ENCODE data around the gene ISM1. TPM values are rescaled to one million over a fixed set of nuclear protein-coding genes. Genes with fewer than 3 reads are reported as not detected.

Gene ISM1
- total and polyA plus RNA-seq, 4 donors = 6.0 to 11.6 (median 9.3) TPM

DNA sequence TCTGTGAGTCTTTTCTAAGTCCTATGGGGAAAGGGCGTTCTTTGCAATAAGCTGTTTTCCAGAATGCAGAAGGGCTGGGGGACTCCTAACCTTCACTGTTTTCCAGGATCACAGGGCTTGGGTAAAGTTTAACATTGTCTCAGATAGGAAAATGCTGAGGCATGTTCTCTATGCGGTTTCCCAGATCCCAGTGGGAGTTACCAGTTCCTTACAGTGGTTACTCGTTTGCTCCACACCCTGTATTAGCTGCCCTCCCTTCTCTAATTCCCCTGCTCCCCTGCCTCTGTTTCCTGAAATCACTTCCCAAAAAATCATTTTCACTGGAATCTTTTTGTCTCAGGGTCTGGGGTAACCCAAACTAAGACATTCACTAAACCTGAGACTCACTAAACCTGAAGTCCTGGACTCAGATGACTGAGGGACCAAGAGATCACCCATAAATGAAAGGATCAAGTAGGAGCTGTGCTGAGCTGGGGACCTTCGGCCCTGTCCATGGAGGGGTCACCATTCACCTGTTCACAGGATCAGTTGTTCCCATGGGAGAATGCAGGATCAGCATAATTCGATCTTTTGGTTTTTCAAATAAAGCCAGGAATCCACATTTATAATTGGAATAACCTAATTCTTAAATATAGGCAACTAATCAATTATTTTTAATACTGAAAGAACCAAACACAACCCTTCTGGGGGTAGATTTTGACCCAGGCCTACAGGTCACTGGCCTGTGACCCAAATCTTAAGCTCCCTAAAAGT, 76.2 kb downstream of the ISM1 start:
- WGBS (ENCODE audit: insufficient coverage) = 81% methylated on average over 4 of the region's 5 CpGs
- Histone ChIP-seq H3K36me3 (ENCODE audit: control insufficient read depth, insufficient read depth, low read length) (peaks cover 9% of the 10 kb centered on the region), H3K27ac (ENCODE audit: low read depth, low read length) (no peak overlapping the region), H3K27me3 (ENCODE audit: control insufficient read depth, insufficient read depth, low read length) (no peaks in the 10 kb centered on the region), H3K4me1 (ENCODE audit: control insufficient read depth, insufficient read depth, low read length) (no peaks in the 10 kb centered on the region), H3K9me3 (ENCODE audit: control insufficient read depth, insufficient read depth, low read length) (no peaks in the 10 kb centered on the region), H3K4me3 (ENCODE audit: low read depth, low read length) (no peak overlapping the region)
- no peak for DNase-seq (ENCODE audit: low read depth in 4 of 6, low spot score in 6 of 6)

- no peaks in the 10 kb centered on the region for H3K4me1 ChIP-seq (ENCODE audit: control insufficient read depth, insufficient read depth, low read length)
- H3K27ac ChIP-seq (ENCODE audit: low read depth, low read length) = no peak overlapping the region
- H3K36me3 ChIP-seq (ENCODE audit: control insufficient read depth, insufficient read depth, low read length) = peaks cover 9% of the 10 kb centered on the region
- no peak for DNase-seq (ENCODE audit: low read depth in 4 of 6, low spot score in 6 of 6)
- no peaks in the 10 kb centered on the region for H3K9me3 ChIP-seq (ENCODE audit: control insufficient read depth, insufficient read depth, low read length)
- 93% methylated on average over 29 of the region's 29 CpGs for WGBS (ENCODE audit: insufficient coverage)
- H3K27me3 ChIP-seq (ENCODE audit: control insufficient read depth, insufficient read depth, low read length) = no peaks in the 10 kb centered on the region
- H3K4me3 ChIP-seq (ENCODE audit: low read depth, low read length) = no peak overlapping the region
Observed at GRCh38 chr20:13298692-13299373, 77.8 kb downstream of the ISM1 start.

GRCh38 chr20:13299401-13299800, 78.3 kb downstream of the ISM1 start:
- H3K36me3 ChIP-seq (ENCODE audit: control insufficient read depth, insufficient read depth, low read length) = peaks cover 9% of the 10 kb centered on the region
- H3K4me1 ChIP-seq (ENCODE audit: control insufficient read depth, insufficient read depth, low read length) = no peaks in the 10 kb centered on the region
- 93% methylated on average over 9 of the region's 18 CpGs for WGBS (ENCODE audit: insufficient coverage)
- no peaks in the 10 kb centered on the region for H3K27me3 ChIP-seq (ENCODE audit: control insufficient read depth, insufficient read depth, low read length)
- H3K27ac ChIP-seq (ENCODE audit: low read depth, low read length) = no peak overlapping the region
- no peak overlapping the region for H3K4me3 ChIP-seq (ENCODE audit: low read depth, low read length)
- no peaks in the 10 kb centered on the region for H3K9me3 ChIP-seq (ENCODE audit: control insufficient read depth, insufficient read depth, low read length)
- no peak for DNase-seq (ENCODE audit: low read depth in 4 of 6, low spot score in 6 of 6)

DNA sequence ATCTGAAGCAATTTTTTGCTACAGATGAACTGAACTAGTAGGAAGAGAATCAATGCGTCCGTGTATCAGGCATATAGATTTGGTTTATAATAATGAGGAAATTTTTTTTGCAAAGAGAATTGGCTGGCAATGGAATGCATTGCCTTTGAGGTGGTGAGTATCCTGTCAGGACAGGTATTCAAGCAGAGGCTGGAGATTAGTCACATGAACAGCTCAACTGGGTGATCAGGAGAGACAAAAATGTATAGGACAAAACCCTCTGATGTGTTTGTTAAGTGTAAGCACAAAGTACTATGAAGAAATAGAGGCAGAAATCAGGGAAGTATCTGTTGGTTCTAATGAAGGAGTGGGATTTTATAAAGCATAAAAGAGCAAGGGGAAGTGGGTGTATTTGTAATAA, 80.5 kb downstream of the ISM1 start:
- Histone ChIP-seq H3K9me3 (ENCODE audit: control insufficient read depth, insufficient read depth, low read length) (no peaks in the 10 kb centered on the region), H3K36me3 (ENCODE audit: control insufficient read depth, insufficient read depth, low read length) (peaks cover 9% of the 10 kb centered on the region), H3K27me3 (ENCODE audit: control insufficient read depth, insufficient read depth, low read length) (no peaks in the 10 kb centered on the region), H3K4me1 (ENCODE audit: control insufficient read depth, insufficient read depth, low read length) (no peaks in the 10 kb centered on the region), H3K27ac (ENCODE audit: low read depth, low read length) (no peak overlapping the region), H3K4me3 (ENCODE audit: low read depth, low read length) (no peak overlapping the region)
- 100% methylated on average over 2 of the region's 2 CpGs for WGBS (ENCODE audit: insufficient coverage)
- DNase-seq (ENCODE audit: low read depth in 4 of 6, low spot score in 6 of 6) = no peak

DNA sequence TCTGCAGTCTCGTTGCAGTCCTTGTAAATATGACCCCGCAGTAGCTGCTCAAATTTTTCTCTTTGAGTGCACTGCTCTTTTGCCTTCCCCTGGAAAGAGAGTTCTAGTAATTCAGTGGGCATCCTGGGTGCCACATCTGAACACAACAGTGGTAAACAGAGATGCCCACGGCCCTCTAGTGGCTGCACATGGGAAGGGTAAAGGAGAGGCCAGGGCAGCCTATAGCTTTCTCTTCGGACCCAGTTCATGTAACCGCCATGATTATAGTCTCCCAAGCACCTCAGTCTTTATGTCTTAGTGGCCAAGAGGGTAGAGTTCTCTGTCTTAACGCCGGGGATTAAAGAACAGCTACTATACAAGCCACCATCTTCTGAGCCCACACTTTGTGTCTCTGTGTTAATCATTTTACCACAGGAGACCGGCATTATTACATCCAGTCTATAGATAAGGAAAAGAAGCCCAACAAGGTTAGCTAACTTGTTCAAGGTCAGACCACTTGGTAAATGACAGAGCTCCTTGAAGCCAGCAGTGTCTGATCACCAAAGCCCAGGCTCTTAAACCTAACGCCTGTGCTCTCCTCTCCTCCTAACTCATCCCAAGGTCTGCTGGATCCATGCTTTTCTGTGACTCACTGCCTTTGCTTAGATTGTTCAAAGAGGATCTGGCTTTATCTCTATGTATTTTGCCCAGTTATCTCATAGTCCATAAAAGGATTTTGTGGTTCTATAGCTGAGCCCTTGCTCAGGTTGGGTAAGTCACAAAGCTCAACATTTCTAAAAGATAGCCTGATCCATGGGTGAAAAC, 81.8 kb downstream of the ISM1 start:
- no peaks in the 10 kb centered on the region for H3K4me1 ChIP-seq (ENCODE audit: control insufficient read depth, insufficient read depth, low read length)
- H3K4me3 ChIP-seq (ENCODE audit: low read depth, low read length) = no peak overlapping the region
- H3K27ac ChIP-seq (ENCODE audit: low read depth, low read length) = no peak overlapping the region
- H3K9me3 ChIP-seq (ENCODE audit: control insufficient read depth, insufficient read depth, low read length) = no peaks in the 10 kb centered on the region
- WGBS (ENCODE audit: insufficient coverage) = 85% methylated on average over 3 of the region's 9 CpGs
- peaks cover 9% of the 10 kb centered on the region for H3K36me3 ChIP-seq (ENCODE audit: control insufficient read depth, insufficient read depth, low read length)
- no peaks in the 10 kb centered on the region for H3K27me3 ChIP-seq (ENCODE audit: control insufficient read depth, insufficient read depth, low read length)
- DNase-seq (ENCODE audit: low read depth in 4 of 6, low spot score in 6 of 6) = peak in 2 of 6 donors; percentile 32 to 42

- WGBS (ENCODE audit: insufficient coverage) = 100% methylated on average over 1 of the region's 6 CpGs
Observed at GRCh38 chr20:13305284-13305683, 84.2 kb downstream of the ISM1 start.

DNA sequence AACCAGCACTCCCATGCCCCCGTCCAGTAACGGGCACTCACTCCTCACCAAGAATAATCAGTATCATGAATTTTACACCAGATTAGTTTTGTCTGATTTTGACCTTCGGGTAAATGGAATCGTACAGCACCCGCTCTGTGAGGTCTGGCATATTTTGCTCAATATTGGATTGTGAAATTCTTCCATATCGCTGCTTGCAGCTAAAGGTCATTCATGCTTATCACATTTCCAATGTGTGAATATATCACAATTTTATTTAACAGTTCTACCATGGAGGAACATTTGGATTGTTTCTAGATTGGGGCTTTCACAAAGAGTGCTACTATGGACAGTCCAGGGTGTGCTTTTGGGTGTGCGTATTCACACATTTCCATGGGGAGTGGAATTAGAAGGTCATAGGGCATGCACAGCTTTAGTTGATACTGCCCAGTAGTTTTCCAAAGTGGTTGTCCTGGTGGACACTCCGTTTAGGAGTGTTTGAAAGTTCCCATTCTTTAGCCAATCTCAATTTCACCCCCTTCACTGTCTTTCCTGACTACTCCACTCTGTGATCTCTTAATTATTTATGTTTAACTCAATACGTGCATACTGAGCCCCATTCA, 86.6 kb downstream of the ISM1 start:
- Histone ChIP-seq H3K27ac (ENCODE audit: low read depth, low read length) (no peak overlapping the region), H3K4me3 (ENCODE audit: low read depth, low read length) (no peak overlapping the region), H3K27me3 (ENCODE audit: control insufficient read depth, insufficient read depth, low read length) (no peaks in the 10 kb centered on the region), H3K36me3 (ENCODE audit: control insufficient read depth, insufficient read depth, low read length) (no peaks in the 10 kb centered on the region), H3K9me3 (ENCODE audit: control insufficient read depth, insufficient read depth, low read length) (no peaks in the 10 kb centered on the region), H3K4me1 (ENCODE audit: control insufficient read depth, insufficient read depth, low read length) (no peaks in the 10 kb centered on the region)
- no peak for DNase-seq (ENCODE audit: low read depth in 4 of 6, low spot score in 6 of 6)
- 94% methylated on average over 6 of the region's 9 CpGs for WGBS (ENCODE audit: insufficient coverage)

More at GRCh38 chr20:13305284-13305683, 84.2 kb downstream of the ISM1 start:
- H3K36me3 ChIP-seq (ENCODE audit: control insufficient read depth, insufficient read depth, low read length) = no peaks in the 10 kb centered on the region
- no peak overlapping the region for H3K27ac ChIP-seq (ENCODE audit: low read depth, low read length)
- no peaks in the 10 kb centered on the region for H3K27me3 ChIP-seq (ENCODE audit: control insufficient read depth, insufficient read depth, low read length)
- H3K9me3 ChIP-seq (ENCODE audit: control insufficient read depth, insufficient read depth, low read length) = no peaks in the 10 kb centered on the region
- H3K4me3 ChIP-seq (ENCODE audit: low read depth, low read length) = no peak overlapping the region
- DNase-seq (ENCODE audit: low read depth in 4 of 6, low spot score in 6 of 6) = no peak
- no peaks in the 10 kb centered on the region for H3K4me1 ChIP-seq (ENCODE audit: control insufficient read depth, insufficient read depth, low read length)

DNA sequence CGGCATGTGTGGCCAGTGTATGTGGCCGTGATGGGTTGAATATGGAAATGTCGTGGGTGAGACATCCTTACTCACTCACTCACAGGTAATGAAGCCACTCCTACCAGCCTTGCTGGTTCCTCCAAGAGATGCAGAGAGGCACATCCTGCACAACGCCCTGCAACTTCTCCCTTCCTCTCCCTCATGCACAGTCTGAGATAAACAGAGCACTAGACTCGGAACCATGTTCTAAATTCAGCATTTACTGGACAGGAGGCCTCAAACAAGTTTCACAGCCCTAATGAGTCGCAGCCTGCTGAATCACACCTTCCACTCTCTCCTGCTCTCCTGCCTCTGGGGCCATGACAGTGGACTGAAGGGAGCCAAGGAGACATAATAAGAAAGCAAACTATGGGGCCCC, 91.2 kb downstream of the ISM1 start:
- H3K4me3 ChIP-seq (ENCODE audit: low read depth, low read length) = no peak overlapping the region
- no peaks in the 10 kb centered on the region for H3K4me1 ChIP-seq (ENCODE audit: control insufficient read depth, insufficient read depth, low read length)
- no peaks in the 10 kb centered on the region for H3K27me3 ChIP-seq (ENCODE audit: control insufficient read depth, insufficient read depth, low read length)
- no peak overlapping the region for H3K27ac ChIP-seq (ENCODE audit: low read depth, low read length)
- DNase-seq (ENCODE audit: low read depth in 4 of 6, low spot score in 6 of 6) = no peak
- peaks cover 3% of the 10 kb centered on the region for H3K9me3 ChIP-seq (ENCODE audit: control insufficient read depth, insufficient read depth, low read length)
- H3K36me3 ChIP-seq (ENCODE audit: control insufficient read depth, insufficient read depth, low read length) = no peaks in the 10 kb centered on the region
- WGBS (ENCODE audit: insufficient coverage) = 98% methylated on average over 3 of the region's 6 CpGs

- no peak for DNase-seq (ENCODE audit: low read depth in 4 of 6, low spot score in 6 of 6)
- WGBS (ENCODE audit: insufficient coverage) = 81% methylated on average over 4 of the region's 5 CpGs
- Histone ChIP-seq H3K27ac (ENCODE audit: low read depth, low read length) (no peak overlapping the region), H3K9me3 (ENCODE audit: control insufficient read depth, insufficient read depth, low read length) (peaks cover 5% of the 10 kb centered on the region), H3K36me3 (ENCODE audit: control insufficient read depth, insufficient read depth, low read length) (no peaks in the 10 kb centered on the region), H3K4me1 (ENCODE audit: control insufficient read depth, insufficient read depth, low read length) (no peaks in the 10 kb centered on the region), H3K4me3 (ENCODE audit: low read depth, low read length) (no peak overlapping the region), H3K27me3 (ENCODE audit: control insufficient read depth, insufficient read depth, low read length) (no peaks in the 10 kb centered on the region)
Observed at GRCh38 chr20:13313201-13313600, 92.1 kb downstream of the ISM1 start.
